Lower leg skin (tissue), 4 donors: ENCODE results near the gene MLH3. TPM values are rescaled to one million over a fixed set of nuclear protein-coding genes. Genes with fewer than 3 reads are reported as not detected.
A peak's percentile ranks its signal among the peaks of the same experiment; 100 is the strongest.

Experiments
- DNase-seq, 2 donors: peaks; one replicate each; pipeline ENCODE4 v3.0.0-alpha.2; 2019; ENCODE audit warnings: low spot score in 2 of 2
- H3K4me3 ChIP-seq: fragments of 200-600 bp; sonication (generic); 2 replicates; pipeline ENCODE4 v1.5.1; 2017; ENCODE audit warnings: mild to moderate bottlenecking, low read depth; ENCODE audit not compliant: poor library complexity, severe bottlenecking
- POLR2A ChIP-seq, 2 donors: fragments of 450-650 bp; IDR thresholded peaks; one replicate each; pipeline ENCODE4 v1.6.1; 2016 to 2017; ENCODE audit warnings: antibody characterized with exemption in 2 of 2, mild to moderate bottlenecking in 1 of 2, moderate library complexity in 1 of 2
- WGBS, 2 donors: methylation state at CpG; one replicate each; pipeline ENCODE4 v1.1.5; 2018; 5-methylcytosine and 5-hydroxymethylcytosine counted together
- intact Hi-C: fragments of 100-400 bp; cut with DNase I; formaldehyde crosslinking; loops from one replicate; pipeline ENCODE4 v1.15.0; 2023; ENCODE audit warnings: low total_unique reads
- total RNA-seq, 4 donors: library from RNA; depleted of rRNA; stranded (reverse); fragments of >200 nt; gene quantifications; one replicate each; pipeline ENCODE4 v1.1.0, GENCODE V29; 2016
- TF ChIP-seq, protein P1 (sequence below), 3 donors: fragments of 450-650 bp; IDR thresholded peaks; one replicate each; pipeline ENCODE4 v1.5.1; 2016; ENCODE audit warnings: antibody characterized with exemption in 3 of 3, mild to moderate bottlenecking in 3 of 3, moderate library complexity in 2 of 3

Gene MLH3
- total RNA-seq, 4 donors from 2014 or later: 16.9 to 20.9 (median 19.5) TPM

DNA sequence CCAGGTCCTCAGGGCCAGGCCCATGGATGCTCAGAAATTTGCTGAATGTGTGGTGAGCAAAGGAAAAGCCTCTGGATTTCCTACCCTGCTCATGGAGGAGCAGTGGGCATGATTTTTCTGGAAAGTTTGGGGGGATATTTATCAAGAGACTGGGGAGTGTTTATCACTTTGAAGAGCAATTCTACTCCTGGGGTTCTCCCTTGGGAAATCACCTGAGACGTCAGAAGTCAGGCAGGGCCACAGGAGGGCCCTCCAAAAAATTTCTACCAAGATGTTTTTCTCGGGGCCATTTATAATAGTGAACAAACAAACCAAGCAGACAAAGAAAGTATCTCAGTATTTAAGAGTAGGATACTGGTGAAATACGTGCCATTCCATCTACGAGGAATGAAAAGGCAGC is 68.6 kb downstream of the MLH3 start:
- no peak overlapping the region for H3K4me3 ChIP-seq
- intact Hi-C loops: no loop called here
- 74 to 75% methylated on average over 4 of the region's 4 CpGs for WGBS, 2 donors
- no peak for TF ChIP-seq POLR2A (IDR thresholded peaks at IDR 0.05)
- TF ChIP-seq, protein P1, sequence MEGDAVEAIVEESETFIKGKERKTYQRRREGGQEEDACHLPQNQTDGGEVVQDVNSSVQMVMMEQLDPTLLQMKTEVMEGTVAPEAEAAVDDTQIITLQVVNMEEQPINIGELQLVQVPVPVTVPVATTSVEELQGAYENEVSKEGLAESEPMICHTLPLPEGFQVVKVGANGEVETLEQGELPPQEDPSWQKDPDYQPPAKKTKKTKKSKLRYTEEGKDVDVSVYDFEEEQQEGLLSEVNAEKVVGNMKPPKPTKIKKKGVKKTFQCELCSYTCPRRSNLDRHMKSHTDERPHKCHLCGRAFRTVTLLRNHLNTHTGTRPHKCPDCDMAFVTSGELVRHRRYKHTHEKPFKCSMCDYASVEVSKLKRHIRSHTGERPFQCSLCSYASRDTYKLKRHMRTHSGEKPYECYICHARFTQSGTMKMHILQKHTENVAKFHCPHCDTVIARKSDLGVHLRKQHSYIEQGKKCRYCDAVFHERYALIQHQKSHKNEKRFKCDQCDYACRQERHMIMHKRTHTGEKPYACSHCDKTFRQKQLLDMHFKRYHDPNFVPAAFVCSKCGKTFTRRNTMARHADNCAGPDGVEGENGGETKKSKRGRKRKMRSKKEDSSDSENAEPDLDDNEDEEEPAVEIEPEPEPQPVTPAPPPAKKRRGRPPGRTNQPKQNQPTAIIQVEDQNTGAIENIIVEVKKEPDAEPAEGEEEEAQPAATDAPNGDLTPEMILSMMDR (IDR thresholded peaks at IDR 0.05): no peak
- no peak for DNase-seq

DNA sequence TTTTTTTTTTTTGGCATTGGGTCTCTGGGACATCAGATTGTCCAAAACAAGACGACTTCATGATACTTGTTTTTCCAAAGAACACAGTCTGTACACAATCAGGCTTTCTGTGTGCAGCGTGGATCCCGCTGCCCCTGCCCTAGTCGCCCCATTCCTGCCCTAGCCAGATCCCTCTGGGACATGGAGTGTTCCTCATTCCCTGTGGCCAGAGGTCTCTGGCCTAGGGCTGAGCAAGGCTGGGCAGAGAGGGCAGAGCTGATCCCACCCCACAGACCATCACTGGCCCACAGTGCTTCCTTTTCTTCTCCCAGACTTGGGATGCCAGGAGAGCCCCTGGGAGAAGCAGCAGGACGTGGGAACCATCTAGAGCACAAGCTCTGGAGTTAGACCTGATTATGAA is 69.4 kb downstream of the MLH3 start:
- intact Hi-C loops: no loop called here
- WGBS, 2 donors: 80 to 83% methylated on average over 5 of the region's 5 CpGs
- H3K4me3 ChIP-seq: no peak overlapping the region
- peak in 1 of 2 donors; percentile 73 for DNase-seq
- TF ChIP-seq, protein P1 (IDR thresholded peaks at IDR 0.05): no peak
- TF ChIP-seq POLR2A (IDR thresholded peaks at IDR 0.05): no peak

DNA sequence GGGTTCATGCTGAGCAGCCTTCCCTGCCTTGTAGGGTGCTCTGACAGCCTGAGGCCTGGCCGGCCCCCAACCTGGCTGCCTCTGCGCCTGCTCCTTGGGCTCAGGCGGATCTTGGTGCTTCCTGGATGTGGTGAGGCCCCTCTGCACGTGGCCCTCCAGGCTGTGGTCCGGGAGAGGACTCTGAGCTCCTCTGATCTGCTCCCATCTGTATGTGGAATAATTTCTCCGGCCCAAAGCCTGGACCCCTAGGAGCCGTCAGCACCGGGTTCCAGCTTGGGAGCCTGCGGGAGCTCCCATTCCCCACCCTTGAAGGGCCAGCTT is 69.8 kb downstream of the MLH3 start:
- 85 to 86% methylated on average over 8 to 9 of the region's 9 CpGs for WGBS, 2 donors
- TF ChIP-seq, protein P1 (IDR thresholded peaks at IDR 0.05): no peak
- H3K4me3 ChIP-seq: no peak overlapping the region
- intact Hi-C loops: no loop called here
- no peak for DNase-seq

DNA sequence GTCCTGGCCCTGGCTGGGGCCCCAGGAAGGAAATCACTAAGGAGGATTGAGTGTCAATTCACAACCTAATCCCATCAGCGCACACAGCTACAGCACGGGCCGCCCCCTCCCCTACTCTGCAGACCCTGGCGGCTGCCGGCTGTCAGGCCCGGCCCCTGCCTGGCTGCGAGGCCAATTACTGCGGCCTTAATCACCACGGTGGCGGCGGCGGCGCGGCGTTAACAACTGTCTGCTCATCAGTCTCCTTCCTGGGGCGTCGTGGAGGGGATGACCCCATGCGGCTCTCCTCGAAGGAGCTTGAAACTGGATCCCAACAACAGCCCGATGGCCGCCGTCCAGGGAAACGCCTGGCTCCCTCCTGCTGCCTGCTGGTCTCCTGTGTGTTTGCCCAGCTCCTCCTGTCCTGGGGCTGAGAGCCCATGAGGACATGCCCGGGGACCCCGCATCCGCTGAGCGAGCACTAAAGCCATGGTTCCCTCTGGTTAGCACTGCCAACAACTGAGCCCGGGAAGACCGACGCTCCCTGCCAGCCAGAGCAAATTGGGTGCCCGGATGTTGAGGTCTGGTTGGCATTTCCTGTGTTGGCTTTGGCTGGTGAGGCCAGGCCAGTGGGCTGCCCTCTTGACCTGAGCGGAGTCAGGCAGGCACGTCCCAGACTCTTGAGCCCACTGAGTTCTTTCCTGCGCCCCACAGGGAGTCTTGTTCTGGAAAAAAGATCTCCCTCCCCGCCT is 70.4 kb downstream of the MLH3 start:
- intact Hi-C loops: no loop called here
- H3K4me3 ChIP-seq: no peak overlapping the region
- TF ChIP-seq, protein P1 (IDR thresholded peaks at IDR 0.05): no peak
- TF ChIP-seq POLR2A (IDR thresholded peaks at IDR 0.05): no peak
- 60 to 64% methylated on average over 21 to 22 of the region's 35 CpGs for WGBS, 2 donors
- peak in 1 of 2 donors; percentile 88 for DNase-seq

DNA sequence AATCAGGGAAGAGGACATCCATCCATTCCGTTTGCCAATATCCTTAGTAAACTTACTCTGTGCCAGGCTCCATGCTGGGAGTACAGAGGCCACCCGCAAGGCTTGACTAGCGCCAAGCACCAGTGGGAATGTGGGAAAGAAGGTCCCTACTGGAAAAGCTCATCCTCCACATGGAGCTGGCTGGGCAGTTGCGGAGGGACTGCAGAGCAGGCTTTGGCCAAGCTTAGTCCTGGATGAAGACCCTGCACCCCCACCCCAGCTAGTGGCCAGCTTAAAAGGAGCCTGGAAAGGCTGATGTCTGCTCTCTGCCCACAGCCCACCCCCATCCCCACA is 70.9 kb downstream of the MLH3 start:
- TF ChIP-seq, protein P1 (IDR thresholded peaks at IDR 0.05): no peak
- WGBS, 2 donors: 84 to 87% methylated on average over 4 of the region's 4 CpGs
- no peak for DNase-seq
- intact Hi-C loops: no loop called here
- no peak overlapping the region for H3K4me3 ChIP-seq
